Measurements from ENCODE around the gene CDC16. TPM values are rescaled to one million over a fixed set of nuclear protein-coding genes. Genes with fewer than 3 reads are reported as not detected.
"Not testable (repeated sequence)": the region's sequence is repeated elsewhere in the genome, so short reads cannot be mapped to it uniquely, and the experiment has no call there.

The CDC16 gene
- total RNA-seq, 1 experiment from 2014 or later, result 61.0 TPM

- POLR2A ChIA-PET, result no interaction called here
- BruUV-seq (replicated peaks), result no TSS peak
- H3K4me3 ChIP-seq (replicated peaks in 1 of 2; ENCODE audit: low read depth in 1 of 2, low read length in 2 of 2), result no peak overlapping the region
- RAD21 ChIA-PET (ENCODE audit: low non-redundant PET in 1 of 2, low total read pairs in 2 of 2, uncharacterized antibody in 2 of 2, unreplicated experiment in 2 of 2), result no interaction called here
- no peak overlapping the region for H2AFZ ChIP-seq (ENCODE audit: low read depth, low read length, poor library complexity, severe bottlenecking)
- no peaks in the 10 kb centered on the region for H3K9me2 ChIP-seq (ENCODE audit: insufficient read depth)
- H3K36me3 ChIP-seq (ENCODE audit: control insufficient read depth in 1 of 2, insufficient read depth in 2 of 2, low read length in 2 of 2), result peaks cover 59 to 75% of the 10 kb centered on the region in 2 experiments
- no peak overlapping the region for H3K27ac ChIP-seq (ENCODE audit: low read depth, low read length)
- ATAC-seq, result no peak
- TF ChIP-seq EGR1 (IDR thresholded peaks at IDR 0.05; ENCODE audit: low read depth) (no peak), POLR2A (IDR thresholded peaks at IDR 0.05; ENCODE audit: borderline replicate concordance, extremely low read depth, insufficient read depth, insufficient read length) (no peak), CBX3 (IDR thresholded peaks at IDR 0.05; ENCODE audit: low read depth) (no peak), TCF7L2 (IDR thresholded peaks at IDR 0.05; ENCODE audit: borderline replicate concordance, extremely low read depth, insufficient read depth, insufficient read length) (no peak), CTCF (IDR thresholded peaks at IDR 0.05 in 2 of 3, conservative IDR thresholded peaks at IDR 0.05 in 1 of 3; ENCODE audit: borderline replicate concordance in 1 of 3, insufficient read depth in 1 of 3, low read depth in 2 of 3, low read length in 2 of 3) (no peak), CEBPB (IDR thresholded peaks at IDR 0.05; ENCODE audit: low read depth) (no peak)
- H3K9me3 ChIP-seq (ENCODE audit: control insufficient read depth in 1 of 2, insufficient read depth in 1 of 2, low read depth in 1 of 2, low read length in 2 of 2), result no peaks in the 10 kb centered on the region
- H4K20me1 ChIP-seq (ENCODE audit: insufficient read depth), result peaks cover 7% of the 10 kb centered on the region; the same call in 1 of the 2 replicates
- DNase-seq (ENCODE audit: low read depth, low spot score), result no peak
- no peak overlapping the region for H3K4me2 ChIP-seq (ENCODE audit: low read length)
- no peak overlapping the region for H3K9ac ChIP-seq (ENCODE audit: low read length)
- no peaks in the 10 kb centered on the region for H3K27me3 ChIP-seq (ENCODE audit: insufficient read depth, low read length)
- no peaks in the 10 kb centered on the region for H3K4me1 ChIP-seq (ENCODE audit: control insufficient read depth in 1 of 2, insufficient read depth in 2 of 2, low read length in 2 of 2)
- intact Hi-C loops (cut with micrococcal nuclease), result no loop called here
- no peaks in the 10 kb centered on the region for H3K79me2 ChIP-seq (ENCODE audit: insufficient read depth, low read length)
- CTCF ChIA-PET, result no interaction called here
Measured at GRCh38 chr13:114248011-114248410, 13.3 kb downstream of the CDC16 start.

GRCh38 chr13:114249077-114249476 is 14.4 kb downstream of the CDC16 start:
- no peak for DNase-seq (ENCODE audit: low read depth, low spot score)
- Histone ChIP-seq H3K79me2 (ENCODE audit: insufficient read depth, low read length) (0 out of 2 replicates have a peak, but pooled peaks cover 3% of the 10 kb centered on the region), H4K20me1 (ENCODE audit: insufficient read depth) (peaks cover 3% of the 10 kb centered on the region; the same call in 1 of the 2 replicates), H3K36me3 (ENCODE audit: control insufficient read depth in 1 of 2, insufficient read depth in 2 of 2, low read length in 2 of 2) (peaks cover 51 to 65% of the 10 kb centered on the region in 2 experiments), H3K9me3 (ENCODE audit: control insufficient read depth in 1 of 2, insufficient read depth in 1 of 2, low read depth in 1 of 2, low read length in 2 of 2) (no peaks in the 10 kb centered on the region), H3K4me1 (ENCODE audit: control insufficient read depth in 1 of 2, insufficient read depth in 2 of 2, low read length in 2 of 2) (no peaks in the 10 kb centered on the region), H2AFZ (ENCODE audit: low read depth, low read length, poor library complexity, severe bottlenecking) (no peak overlapping the region), H3K4me2 (ENCODE audit: low read length) (no peak overlapping the region), H3K27ac (ENCODE audit: low read depth, low read length) (no peak overlapping the region), H3K9ac (ENCODE audit: low read length) (no peak overlapping the region), H3K9me2 (ENCODE audit: insufficient read depth) (no peaks in the 10 kb centered on the region), H3K4me3 (replicated peaks in 1 of 2; ENCODE audit: low read depth in 1 of 2, low read length in 2 of 2) (no peak overlapping the region), H3K27me3 (ENCODE audit: insufficient read depth, low read length) (no peaks in the 10 kb centered on the region)
- ChIA-PET POLR2A (no interaction called here), CTCF (no interaction called here), RAD21 (ENCODE audit: low non-redundant PET in 1 of 2, low total read pairs in 2 of 2, uncharacterized antibody in 2 of 2, unreplicated experiment in 2 of 2) (no interaction called here)
- no peak for ATAC-seq
- intact Hi-C loops (cut with micrococcal nuclease), result no loop called here
- TF ChIP-seq SRF (IDR thresholded peaks at IDR 0.05; ENCODE audit: low read depth) (no peak), ZFX (IDR thresholded peaks at IDR 0.05) (no peak), FOSL1 (IDR thresholded peaks at IDR 0.05; ENCODE audit: low read depth) (no peak), TCF7L2 (IDR thresholded peaks at IDR 0.05; ENCODE audit: borderline replicate concordance, extremely low read depth, insufficient read depth, insufficient read length) (no peak), EZH2phosphoT487 (IDR thresholded peaks at IDR 0.05; ENCODE audit: borderline replicate concordance) (no peak), YY1 (IDR thresholded peaks at IDR 0.05; ENCODE audit: extremely low read depth, insufficient replicate concordance, low read depth, low read length) (no peak)
- no TSS peak for BruUV-seq (replicated peaks)

- DNase-seq (ENCODE audit: low read depth, low spot score); H4K20me1 ChIP-seq (ENCODE audit: insufficient read depth); H3K9ac ChIP-seq (ENCODE audit: low read length); CTCF ChIA-PET; RAD21 ChIA-PET (ENCODE audit: low non-redundant PET in 1 of 2, low total read pairs in 2 of 2, uncharacterized antibody in 2 of 2, unreplicated experiment in 2 of 2); POLR2A ChIA-PET; H2AFZ ChIP-seq (ENCODE audit: low read depth, low read length, poor library complexity, severe bottlenecking); H3K27ac ChIP-seq (ENCODE audit: low read depth, low read length); H3K9me2 ChIP-seq (ENCODE audit: insufficient read depth); intact Hi-C loops (cut with micrococcal nuclease); BruUV-seq (replicated peaks); H3K4me2 ChIP-seq (ENCODE audit: low read length); ATAC-seq; H3K27me3 ChIP-seq (ENCODE audit: insufficient read depth, low read length); H3K79me2 ChIP-seq (ENCODE audit: insufficient read depth, low read length); H3K9me3 ChIP-seq (ENCODE audit: control insufficient read depth in 1 of 2, insufficient read depth in 1 of 2, low read depth in 1 of 2, low read length in 2 of 2); H3K4me3 ChIP-seq (replicated peaks in 1 of 2; ENCODE audit: low read depth in 1 of 2, low read length in 2 of 2); H3K4me1 ChIP-seq (ENCODE audit: control insufficient read depth in 1 of 2, insufficient read depth in 2 of 2, low read length in 2 of 2): not testable (repeated sequence)
- H3K36me3 ChIP-seq (ENCODE audit: control insufficient read depth in 1 of 2, insufficient read depth in 2 of 2, low read length in 2 of 2), result peaks cover 28 to 56% of the 10 kb centered on the region in 2 experiments
Measured at GRCh38 chr13:114251639-114252440, 17.1 kb downstream of the CDC16 start.
